Mesendoderm (in vitro differentiated cells): Measurements from ENCODE around the gene NPDC1.

Experiments
- DNase-seq: peaks from one replicate; pipeline ENCODE4 v3.0.0; 2013
- H2AK5ac ChIP-seq: 2 replicates; pipeline ENCODE4 v1.6.1; 2013; ENCODE audit warnings: low read length, inconsistent platforms
- H2BK120ac ChIP-seq: 2 replicates; pipeline ENCODE4 v1.6.1; 2013; ENCODE audit warnings: low read depth, mild to moderate bottlenecking, low read length, moderate library complexity, mixed read lengths
- H2BK15ac ChIP-seq: replicated peaks from 2 replicates; pipeline ENCODE4 v1.6.1; 2013; ENCODE audit warnings: low read depth, mild to moderate bottlenecking, moderate library complexity
- H2BK5ac ChIP-seq: 2 replicates; pipeline ENCODE4 v1.6.1; 2013; ENCODE audit warnings: low read length, inconsistent platforms
- H3K18ac ChIP-seq: 2 replicates; pipeline ENCODE4 v1.6.1; 2013; ENCODE audit warnings: mild to moderate bottlenecking, low read length, mixed read lengths
- H3K23ac ChIP-seq: one replicate; pipeline ENCODE4 v1.6.1; 2013; ENCODE audit warnings: low read length
- H3K27ac ChIP-seq: 2 replicates; pipeline ENCODE4 v1.5.1; 2013; ENCODE audit warnings: low read depth, mild to moderate bottlenecking, inconsistent platforms, low read length, moderate library complexity
- H3K27me3 ChIP-seq: 2 replicates; pipeline ENCODE4 v1.6.1; 2013; ENCODE audit warnings: low read length, control low read depth, mild to moderate bottlenecking, inconsistent platforms; ENCODE audit not compliant: insufficient read depth, poor library complexity
- H3K36me3 ChIP-seq: 2 replicates; pipeline ENCODE4 v1.6.1; 2013; ENCODE audit warnings: low read length, inconsistent platforms; ENCODE audit not compliant: control insufficient read depth, insufficient read depth
- H3K4ac ChIP-seq: one replicate; pipeline ENCODE4 v1.6.1; 2013; ENCODE audit warnings: low read depth, mild to moderate bottlenecking, low read length, moderate library complexity
- H3K4me1 ChIP-seq: 2 replicates; pipeline ENCODE4 v1.6.1; 2013; ENCODE audit warnings: low read depth, low read length, inconsistent platforms; ENCODE audit not compliant: control insufficient read depth
- H3K4me2 ChIP-seq: 2 replicates; pipeline ENCODE4 v1.6.1; 2013; ENCODE audit warnings: low read length
- H3K4me3 ChIP-seq: 2 replicates; pipeline ENCODE4 v1.5.1; 2013; ENCODE audit warnings: mild to moderate bottlenecking, low read length
- H3K56ac ChIP-seq: one replicate; pipeline ENCODE4 v1.6.1; 2013; ENCODE audit warnings: low read length
- H3K79me1 ChIP-seq: 2 replicates; pipeline ENCODE4 v1.6.1; 2013; ENCODE audit warnings: low read length, inconsistent platforms
- H3K79me2 ChIP-seq: 2 replicates; pipeline ENCODE4 v1.6.1; 2013; ENCODE audit warnings: mild to moderate bottlenecking, low read length; ENCODE audit not compliant: control insufficient read depth, insufficient read depth
- H3K9ac ChIP-seq: 2 replicates; pipeline ENCODE4 v1.6.1; 2013; ENCODE audit warnings: low read length, inconsistent platforms
- H4K5ac ChIP-seq: one replicate; pipeline ENCODE4 v1.6.1; 2013; ENCODE audit warnings: low read length
- H4K8ac ChIP-seq: one replicate; pipeline ENCODE4 v1.6.1; 2013; ENCODE audit warnings: low read depth, mild to moderate bottlenecking, control low read depth, low read length, moderate library complexity
- WGBS: extraction: QIAGEN DNeasy Blood & Tissue Kit; methylation state at CpG from one replicate; pipeline ENCODE4 v1.1.7; 2013; ENCODE audit warnings: low lambda C conversion rate, missing lambda C conversion rate; ENCODE audit not compliant: insufficient coverage; ENCODE audit errors: extremely low coverage; 5-methylcytosine and 5-hydroxymethylcytosine counted together

The NPDC1 gene

DNA sequence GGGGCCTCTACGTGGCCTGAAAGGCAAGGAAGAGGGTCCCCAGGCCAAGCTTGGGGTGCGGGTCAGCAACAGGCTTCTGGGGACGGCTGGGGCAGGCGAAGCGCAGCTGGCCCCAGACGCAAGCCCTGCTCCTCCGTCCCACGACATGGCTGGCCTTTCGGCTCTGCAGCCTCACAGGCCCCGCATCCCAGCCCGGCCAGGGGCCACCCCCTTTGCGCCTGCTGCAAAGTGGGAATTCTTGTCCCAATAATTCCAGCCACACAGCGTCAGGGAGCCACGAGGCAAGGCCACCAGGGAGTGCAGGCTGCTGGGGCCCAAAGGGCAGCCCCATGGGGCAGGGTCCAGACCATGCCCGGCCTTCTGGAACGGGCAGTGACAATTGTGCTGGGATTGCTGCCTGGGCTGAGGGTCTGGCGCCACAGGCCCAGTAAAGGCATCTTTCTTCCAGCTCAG, 9.0 kb upstream of the NPDC1 start:
- Histone ChIP-seq H3K23ac (no peak overlapping the region), H3K36me3 (no peaks in the 10 kb centered on the region), H3K4me1 (peaks cover 2% of the 10 kb centered on the region), H3K18ac (no peak overlapping the region), H3K56ac (peak overlapping the region; percentile 62), H2BK15ac (no peak overlapping the region), H3K4me2 (no peak overlapping the region), H4K5ac (no peak overlapping the region), H3K27me3 (peaks cover 8% of the 10 kb centered on the region), H3K27ac (no peak overlapping the region), H3K4me3 (no peak overlapping the region), H3K79me1 (no peaks in the 10 kb centered on the region), H2BK5ac (no peak overlapping the region), H3K79me2 (no peaks in the 10 kb centered on the region), H2AK5ac (no peak overlapping the region), H2BK120ac (no peak overlapping the region), H3K9ac (no peak overlapping the region), H3K4ac (no peak overlapping the region), H4K8ac (no peak overlapping the region)
- no peak for DNase-seq
- WGBS = no CpG with 5 or more reads among the region's 17 CpGs

DNA sequence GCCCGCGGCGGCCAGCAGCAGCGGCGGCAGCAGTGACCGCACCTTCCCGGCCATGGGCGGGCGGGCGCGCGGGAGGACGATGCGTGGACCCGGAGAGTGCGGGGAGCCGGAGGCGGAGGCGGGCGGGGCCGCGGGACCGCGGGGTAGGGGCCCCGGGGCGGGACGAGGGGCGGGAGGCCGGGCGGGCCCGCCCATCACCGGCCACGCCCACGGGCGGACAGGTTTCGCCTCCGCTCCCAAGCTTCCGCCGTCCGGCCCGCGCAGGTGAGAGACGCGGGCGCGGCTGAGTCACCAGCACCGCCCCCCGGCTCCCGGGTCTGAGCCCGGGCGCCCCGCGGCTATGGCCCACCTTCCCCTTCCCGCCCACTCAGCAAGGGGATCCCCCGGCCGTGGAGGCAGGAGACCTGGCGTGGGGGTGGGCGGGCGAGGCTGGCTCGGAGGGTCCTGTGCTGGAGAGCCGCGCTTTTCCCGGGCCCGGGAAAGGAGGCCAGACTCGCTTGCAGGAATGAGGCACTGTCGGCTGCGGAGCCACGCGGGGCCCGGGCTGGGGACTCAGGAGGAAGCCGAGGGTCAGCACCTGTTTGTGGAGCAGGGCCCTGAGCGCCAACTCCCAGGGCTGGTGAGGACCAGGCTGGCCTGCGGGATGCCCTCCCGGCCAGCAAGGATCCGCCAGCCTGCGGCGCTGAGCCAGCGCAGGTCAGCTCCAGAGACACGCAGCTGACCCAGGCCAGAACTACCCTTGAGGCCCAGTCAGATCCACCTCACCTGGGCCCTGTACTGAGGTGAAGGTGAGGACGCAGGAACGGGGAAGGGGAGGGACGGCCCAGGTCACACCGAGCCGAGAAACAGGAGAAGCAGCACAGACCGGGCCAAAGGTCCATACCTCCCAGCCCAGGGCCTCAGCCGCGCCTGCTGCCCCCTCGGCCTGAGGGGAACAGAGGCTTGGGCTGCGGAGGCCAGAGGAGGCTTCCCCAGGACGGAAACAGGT, 8.3 kb upstream of the NPDC1 start, which contains the start of gene ENTPD2:
Gene ENTPD2, minus strand, starts transcription at position 118 of the 988 bp plus-strand sequence. Its CDS starts 64 bp downstream, at position 54.
- no peaks in the 10 kb centered on the region for H3K79me2 ChIP-seq
- H3K18ac ChIP-seq = no peak within 1 kb of the TSS
- H2BK120ac ChIP-seq = no peak within 1 kb of the TSS
- peaks cover 2% of the 10 kb centered on the region for H3K4me1 ChIP-seq
- peak within 1 kb of the TSS; percentile 62 for H3K56ac ChIP-seq
- peak within 1 kb of the TSS; percentile 56 for H3K9ac ChIP-seq
- DNase-seq = no peak
- peak within 1 kb of the TSS; percentile 48 for H3K4me2 ChIP-seq
- no peak within 1 kb of the TSS for H3K4ac ChIP-seq
- peaks cover 8% of the 10 kb centered on the region for H3K27me3 ChIP-seq
- no peaks in the 10 kb centered on the region for H3K79me1 ChIP-seq
- H2AK5ac ChIP-seq = no peak within 1 kb of the TSS
- no peaks in the 10 kb centered on the region for H3K36me3 ChIP-seq
- H3K23ac ChIP-seq = no peak within 1 kb of the TSS
- no CpG with 5 or more reads among the region's 90 CpGs for WGBS
- no peak within 1 kb of the TSS for H3K27ac ChIP-seq
- H2BK15ac ChIP-seq = no peak within 1 kb of the TSS
- H3K4me3 ChIP-seq = no peak within 1 kb of the TSS
- no peak within 1 kb of the TSS for H2BK5ac ChIP-seq
- no peak within 1 kb of the TSS for H4K5ac ChIP-seq
- no peak within 1 kb of the TSS for H4K8ac ChIP-seq

DNA sequence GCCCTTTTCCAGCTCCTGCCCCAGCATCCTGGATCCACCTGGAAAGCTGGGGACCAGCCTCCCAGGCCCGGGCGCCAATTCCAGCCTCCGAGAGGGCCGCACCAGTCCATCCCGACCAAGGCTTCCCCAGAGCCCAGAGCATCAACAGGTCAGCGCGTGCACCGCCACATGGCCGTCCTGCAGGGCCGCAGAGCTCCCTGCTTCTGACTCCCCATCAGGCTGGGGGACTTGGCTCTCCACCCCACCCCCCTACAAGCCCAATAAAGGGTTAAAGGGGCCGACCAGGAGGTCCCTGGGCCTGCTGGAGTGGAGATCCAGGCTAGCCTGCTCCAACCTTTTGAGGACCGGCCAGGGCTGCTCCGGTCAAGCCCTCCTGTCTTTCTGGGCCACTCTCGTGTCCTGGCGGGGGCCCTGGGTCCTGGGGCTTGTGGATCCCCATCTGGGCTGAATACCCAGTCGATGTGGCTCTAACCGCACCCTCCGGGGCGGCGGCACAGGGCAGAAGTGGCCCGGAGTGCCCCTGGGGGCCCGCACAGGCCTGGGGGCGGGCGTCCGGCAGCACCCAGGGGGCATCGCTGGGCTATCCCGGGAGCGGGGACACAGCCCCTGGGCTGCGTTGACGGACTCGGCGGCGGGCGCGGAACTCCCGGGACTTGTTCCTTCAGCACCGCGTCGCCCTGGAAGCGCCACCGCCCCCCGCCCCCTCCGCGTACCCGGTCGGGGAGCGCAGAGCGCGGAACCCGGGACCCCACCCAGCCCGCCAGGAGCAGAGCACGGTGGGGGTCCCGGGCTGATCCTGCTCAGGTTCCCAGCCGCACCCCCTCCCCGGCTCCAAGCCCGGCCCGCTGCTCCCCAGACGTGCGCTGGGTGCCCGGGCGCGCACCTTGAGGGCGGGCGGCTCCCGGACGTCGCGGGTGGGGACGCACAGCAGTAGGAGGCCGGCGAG, 7.3 kb upstream of the NPDC1 start:
- no peak overlapping the region for H3K27ac ChIP-seq
- H3K79me1 ChIP-seq = no peaks in the 10 kb centered on the region
- no peak overlapping the region for H3K23ac ChIP-seq
- H3K56ac ChIP-seq = no peak overlapping the region
- H2AK5ac ChIP-seq = no peak overlapping the region
- no peak for DNase-seq
- no peak overlapping the region for H4K5ac ChIP-seq
- H2BK5ac ChIP-seq = no peak overlapping the region
- no peaks in the 10 kb centered on the region for H3K79me2 ChIP-seq
- peaks cover 2% of the 10 kb centered on the region for H3K4me1 ChIP-seq
- peaks cover 8% of the 10 kb centered on the region for H3K27me3 ChIP-seq
- no peak overlapping the region for H2BK120ac ChIP-seq
- H3K36me3 ChIP-seq = no peaks in the 10 kb centered on the region
- H4K8ac ChIP-seq = no peak overlapping the region
- no peak overlapping the region for H3K4ac ChIP-seq
- H3K4me2 ChIP-seq = peak overlapping the region; percentile 48
- H2BK15ac ChIP-seq = no peak overlapping the region
- no peak overlapping the region for H3K4me3 ChIP-seq
- no peak overlapping the region for H3K18ac ChIP-seq
- no peak overlapping the region for H3K9ac ChIP-seq
- WGBS = no CpG with 5 or more reads among the region's 71 CpGs

DNA sequence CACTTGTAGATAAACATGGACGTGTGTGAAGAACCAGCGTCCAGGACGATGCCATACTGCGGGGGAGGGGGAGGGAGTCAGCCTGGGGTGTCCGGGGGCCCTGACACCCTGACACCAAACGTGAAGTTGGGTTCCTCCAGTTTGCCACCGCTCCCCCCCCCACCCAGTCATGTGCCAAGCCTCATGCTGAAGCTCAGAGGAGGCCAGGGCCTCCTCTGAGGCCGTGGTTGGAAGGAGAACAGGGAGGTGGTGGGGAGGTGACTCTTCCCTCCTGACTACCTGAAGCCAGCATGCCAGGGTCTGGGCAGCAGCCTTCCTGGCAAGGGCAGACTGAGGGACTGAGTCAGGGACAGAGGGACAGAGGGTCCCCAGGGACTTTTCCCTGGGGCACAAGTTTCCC, 6.3 kb upstream of the NPDC1 start:
- WGBS = no CpG with 5 or more reads among the region's 8 CpGs
- no peak overlapping the region for H3K4ac ChIP-seq
- no peak overlapping the region for H3K18ac ChIP-seq
- no peaks in the 10 kb centered on the region for H3K79me1 ChIP-seq
- H3K4me3 ChIP-seq = no peak overlapping the region
- no peak overlapping the region for H3K23ac ChIP-seq
- peaks cover 2% of the 10 kb centered on the region for H3K4me1 ChIP-seq
- H2BK5ac ChIP-seq = no peak overlapping the region
- H3K4me2 ChIP-seq = no peak overlapping the region
- DNase-seq = no peak
- no peak overlapping the region for H3K56ac ChIP-seq
- H2AK5ac ChIP-seq = no peak overlapping the region
- no peak overlapping the region for H4K5ac ChIP-seq
- no peak overlapping the region for H2BK15ac ChIP-seq
- H3K27ac ChIP-seq = no peak overlapping the region
- H3K79me2 ChIP-seq = no peaks in the 10 kb centered on the region
- H3K27me3 ChIP-seq = peaks cover 8% of the 10 kb centered on the region
- H2BK120ac ChIP-seq = no peak overlapping the region
- no peak overlapping the region for H4K8ac ChIP-seq
- H3K36me3 ChIP-seq = no peaks in the 10 kb centered on the region
- no peak overlapping the region for H3K9ac ChIP-seq

DNA sequence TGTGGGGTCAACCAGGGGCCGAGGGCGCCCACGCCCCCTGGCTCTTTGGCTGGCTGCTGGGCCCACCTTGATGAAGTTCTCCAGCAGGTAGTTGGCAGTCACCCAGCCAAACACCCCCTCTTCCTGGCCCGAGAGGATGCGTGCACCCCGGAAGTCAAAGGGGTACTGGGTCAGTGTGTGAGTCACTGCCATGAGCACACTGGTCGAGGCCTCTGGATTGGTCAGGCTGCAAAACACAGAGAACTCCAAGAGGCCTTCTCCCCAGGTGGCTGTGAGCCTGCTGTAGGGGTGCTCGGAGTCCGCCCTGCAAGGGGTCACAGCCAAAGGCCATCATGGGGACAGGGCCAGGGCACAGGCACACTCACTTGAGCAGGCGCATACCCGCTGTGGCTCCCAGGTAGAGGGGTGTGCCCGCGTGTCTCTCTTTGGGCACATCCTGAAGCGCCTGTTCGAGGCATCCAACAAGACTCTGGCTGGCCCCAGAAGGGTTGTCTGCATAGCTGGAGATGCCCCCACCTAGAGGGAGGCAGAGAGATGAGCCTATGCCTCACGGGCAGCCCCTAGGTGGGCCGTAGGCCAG, 5.3 kb upstream of the NPDC1 start:
- DNase-seq = no peak
- Histone ChIP-seq H4K5ac (no peak overlapping the region), H3K23ac (no peak overlapping the region), H3K56ac (no peak overlapping the region), H3K4me1 (peaks cover 2% of the 10 kb centered on the region), H3K27ac (no peak overlapping the region), H3K18ac (no peak overlapping the region), H3K4me2 (no peak overlapping the region), H2BK120ac (no peak overlapping the region), H3K36me3 (no peaks in the 10 kb centered on the region), H2BK15ac (no peak overlapping the region), H3K27me3 (peaks cover 8% of the 10 kb centered on the region), H3K9ac (no peak overlapping the region), H4K8ac (no peak overlapping the region), H2AK5ac (no peak overlapping the region), H3K79me2 (no peaks in the 10 kb centered on the region), H3K79me1 (no peaks in the 10 kb centered on the region), H3K4ac (no peak overlapping the region), H3K4me3 (no peak overlapping the region), H2BK5ac (no peak overlapping the region)
- WGBS = no CpG with 5 or more reads among the region's 17 CpGs
